ENCODE measurements around the gene SLC19A1. TPM values are rescaled to one million over a fixed set of nuclear protein-coding genes. Genes with fewer than 3 reads are reported as not detected.

Gene SLC19A1
- total RNA-seq, 2 donors from 2014 or later: 4.7 to 6.1 TPM

DNA sequence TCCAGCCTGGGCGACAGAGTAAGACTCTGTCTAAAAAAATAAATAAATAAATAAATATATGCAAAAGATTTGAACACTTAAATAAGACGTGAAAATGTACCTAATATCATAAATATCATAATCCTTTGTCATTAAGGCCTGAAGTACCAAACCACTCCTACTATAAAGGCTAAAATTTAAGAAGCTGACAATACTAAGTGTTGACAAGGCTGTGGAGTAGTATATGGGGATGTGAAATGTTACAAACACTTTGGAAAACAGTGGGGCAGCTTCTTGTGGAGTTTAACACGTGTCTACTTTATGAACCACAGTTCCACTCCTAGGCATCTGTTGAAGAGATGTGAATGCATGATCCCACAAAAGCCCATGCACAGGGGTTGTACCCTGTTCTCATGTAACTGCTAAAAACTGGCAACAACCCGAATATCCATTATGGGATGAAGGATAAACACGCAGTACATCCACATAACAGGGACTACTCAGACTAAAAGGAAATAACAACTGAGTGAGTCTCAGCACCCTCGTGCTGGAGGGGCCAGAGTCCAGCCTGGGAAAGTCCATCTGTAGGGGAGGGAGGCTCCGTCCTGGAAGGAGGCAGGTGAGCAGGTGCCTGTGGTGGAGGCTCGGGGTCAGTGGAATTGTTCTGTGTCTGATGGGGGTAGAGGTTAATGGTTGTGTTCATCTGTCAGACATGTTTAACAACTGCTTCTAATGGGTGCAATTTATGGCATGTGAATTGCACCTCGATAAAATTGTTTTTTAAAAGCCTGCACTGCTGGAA lies 6.7 kb upstream of the SLC19A1 start:
- no peak for ATAC-seq (ENCODE audit: insufficient number of reproducible peaks, low FRiP score, low read depth)
- no peaks in the 10 kb centered on the region for H3K4me1 ChIP-seq (ENCODE audit: control insufficient read depth in 1 of 2, low read depth in 2 of 2)
- TF ChIP-seq, protein P1, sequence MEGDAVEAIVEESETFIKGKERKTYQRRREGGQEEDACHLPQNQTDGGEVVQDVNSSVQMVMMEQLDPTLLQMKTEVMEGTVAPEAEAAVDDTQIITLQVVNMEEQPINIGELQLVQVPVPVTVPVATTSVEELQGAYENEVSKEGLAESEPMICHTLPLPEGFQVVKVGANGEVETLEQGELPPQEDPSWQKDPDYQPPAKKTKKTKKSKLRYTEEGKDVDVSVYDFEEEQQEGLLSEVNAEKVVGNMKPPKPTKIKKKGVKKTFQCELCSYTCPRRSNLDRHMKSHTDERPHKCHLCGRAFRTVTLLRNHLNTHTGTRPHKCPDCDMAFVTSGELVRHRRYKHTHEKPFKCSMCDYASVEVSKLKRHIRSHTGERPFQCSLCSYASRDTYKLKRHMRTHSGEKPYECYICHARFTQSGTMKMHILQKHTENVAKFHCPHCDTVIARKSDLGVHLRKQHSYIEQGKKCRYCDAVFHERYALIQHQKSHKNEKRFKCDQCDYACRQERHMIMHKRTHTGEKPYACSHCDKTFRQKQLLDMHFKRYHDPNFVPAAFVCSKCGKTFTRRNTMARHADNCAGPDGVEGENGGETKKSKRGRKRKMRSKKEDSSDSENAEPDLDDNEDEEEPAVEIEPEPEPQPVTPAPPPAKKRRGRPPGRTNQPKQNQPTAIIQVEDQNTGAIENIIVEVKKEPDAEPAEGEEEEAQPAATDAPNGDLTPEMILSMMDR (IDR thresholded peaks at IDR 0.05): no peak
- H3K9me3 ChIP-seq: no peaks in the 10 kb centered on the region
- no peak overlapping the region for H3K27ac ChIP-seq
- no peak for DNase-seq (ENCODE audit: low spot score)
- no peak overlapping the region for H3K4me3 ChIP-seq
- H3K27me3 ChIP-seq (replicated peaks; ENCODE audit: insufficient read depth): no peaks in the 10 kb centered on the region
- H3K36me3 ChIP-seq: no peaks in the 10 kb centered on the region

DNA sequence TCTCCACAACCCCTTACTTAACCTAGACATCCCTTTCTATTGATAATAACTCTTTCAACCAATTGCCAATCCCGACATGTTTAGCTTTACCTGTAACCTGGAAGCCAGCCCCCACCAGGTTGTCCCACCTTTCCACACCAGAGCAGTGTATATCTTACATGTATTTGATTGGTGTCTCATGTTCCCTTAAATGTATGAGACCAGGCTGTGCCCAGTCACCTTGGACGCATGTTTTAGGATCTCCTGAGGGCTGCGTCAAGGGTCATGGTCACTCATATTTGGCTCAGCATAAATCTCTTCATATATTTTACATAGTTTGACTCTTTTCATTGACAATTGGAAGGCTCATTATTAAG lies 5.3 kb upstream of the SLC19A1 start:
- TF ChIP-seq, protein P1 (IDR thresholded peaks at IDR 0.05): no peak
- ATAC-seq (ENCODE audit: insufficient number of reproducible peaks, low FRiP score, low read depth): no peak

DNA sequence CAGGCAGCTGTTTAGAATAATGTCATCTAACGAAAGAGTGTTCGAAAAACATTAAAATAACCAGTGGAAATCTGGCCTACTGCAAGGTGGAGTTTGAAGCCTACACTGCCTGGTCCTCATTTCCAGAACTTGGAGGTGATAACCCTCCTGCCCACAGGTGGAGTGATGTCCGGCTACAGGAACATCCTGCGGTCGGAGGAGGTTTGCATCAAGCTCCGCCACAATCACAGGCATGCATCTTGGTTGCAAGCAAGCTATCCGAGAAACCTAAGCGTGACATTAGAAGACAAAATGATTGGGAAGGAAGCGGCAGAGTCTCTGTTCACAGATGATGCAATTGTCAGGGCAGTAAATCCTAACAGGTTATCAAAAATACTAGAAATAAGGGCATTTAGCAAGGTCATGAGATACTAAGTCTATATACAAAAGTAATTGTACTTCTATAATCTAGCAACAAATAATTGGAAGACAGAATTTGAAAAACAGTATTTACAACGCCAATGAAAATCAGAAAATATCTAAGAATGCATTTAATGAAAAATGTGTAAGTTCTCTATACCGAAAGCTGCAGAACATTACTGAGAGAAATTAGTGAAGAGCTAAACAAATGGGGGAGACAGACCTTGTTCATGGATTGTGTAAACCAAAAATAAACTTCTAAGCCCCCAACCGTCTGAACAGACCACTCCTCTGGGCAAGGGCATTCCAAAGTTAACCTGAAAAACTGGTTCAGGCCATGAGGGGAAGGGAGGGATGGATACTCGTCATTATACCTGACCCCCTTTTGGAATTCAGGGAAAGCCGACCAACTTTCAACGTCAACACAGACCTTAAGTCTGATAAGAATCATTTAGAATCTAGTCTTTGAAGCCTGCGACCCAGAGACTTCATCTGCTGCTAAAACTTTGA lies 4.7 kb upstream of the SLC19A1 start:
- no peak for DNase-seq (ENCODE audit: low spot score)
- Histone ChIP-seq H3K27ac (no peak overlapping the region), H3K4me3 (no peak overlapping the region), H3K27me3 (replicated peaks; ENCODE audit: insufficient read depth) (no peaks in the 10 kb centered on the region), H3K4me1 (ENCODE audit: control insufficient read depth in 1 of 2, low read depth in 2 of 2) (peaks cover 3 to 8% of the 10 kb centered on the region in 2 donors), H3K9me3 (no peaks in the 10 kb centered on the region), H3K36me3 (no peaks in the 10 kb centered on the region)
- TF ChIP-seq, protein P1 (IDR thresholded peaks at IDR 0.05): no peak
- no peak for ATAC-seq (ENCODE audit: insufficient number of reproducible peaks, low FRiP score, low read depth)

More for the DNA sequence above, 5.3 kb upstream of the SLC19A1 start:
- peaks cover 3 to 8% of the 10 kb centered on the region in 2 donors for H3K4me1 ChIP-seq (ENCODE audit: control insufficient read depth in 1 of 2, low read depth in 2 of 2)
- H3K9me3 ChIP-seq: no peaks in the 10 kb centered on the region
- H3K27ac ChIP-seq: no peak overlapping the region
- no peak for DNase-seq (ENCODE audit: low spot score)
- H3K36me3 ChIP-seq: no peaks in the 10 kb centered on the region
- no peaks in the 10 kb centered on the region for H3K27me3 ChIP-seq (replicated peaks; ENCODE audit: insufficient read depth)
- H3K4me3 ChIP-seq: no peak overlapping the region

- H3K27ac ChIP-seq: no peak overlapping the region
- TF ChIP-seq, protein P1 (IDR thresholded peaks at IDR 0.05): no peak
- no peak overlapping the region for H3K4me3 ChIP-seq
- peaks cover 9 to 15% of the 10 kb centered on the region in 2 donors for H3K4me1 ChIP-seq (ENCODE audit: control insufficient read depth in 1 of 2, low read depth in 2 of 2)
- no peak for ATAC-seq (ENCODE audit: insufficient number of reproducible peaks, low FRiP score, low read depth)
- no peaks in the 10 kb centered on the region for H3K27me3 ChIP-seq (replicated peaks; ENCODE audit: insufficient read depth)
- H3K36me3 ChIP-seq: no peaks in the 10 kb centered on the region
- no peak for DNase-seq (ENCODE audit: low spot score)
- no peaks in the 10 kb centered on the region for H3K9me3 ChIP-seq
Observed at GRCh38 chr21:45545691-45546531, 3.7 kb upstream of the SLC19A1 start.
